Spinal cord (tissue), 10 donors: ENCODE data around the gene ABCC10. TPM values are rescaled to one million over a fixed set of nuclear protein-coding genes. Genes with fewer than 3 reads are reported as not detected.
"Not testable (repeated sequence)": the region's sequence is repeated elsewhere in the genome, so short reads cannot be mapped to it uniquely, and the experiment has no call there.

Source experiments
- DNase-seq, 6 donors: peaks; one replicate each; pipeline versions ENCODE4 v3.0.0 to v3.0.0-alpha.2; 2013 to 2015; ENCODE audit warnings: low spot score in 6 of 6, low read depth in 4 of 6
- H3K27ac ChIP-seq: one replicate; pipeline ENCODE4 v1.5.1; 2013; ENCODE audit warnings: low read depth, low read length, control low read depth
- H3K27me3 ChIP-seq: one replicate; pipeline ENCODE4 v1.6.1; 2013; ENCODE audit warnings: low read length; ENCODE audit not compliant: control insufficient read depth, insufficient read depth
- H3K36me3 ChIP-seq: one replicate; pipeline ENCODE4 v1.6.1; 2013; ENCODE audit warnings: low read length; ENCODE audit not compliant: control insufficient read depth, insufficient read depth
- H3K4me1 ChIP-seq: one replicate; pipeline ENCODE4 v1.6.1; 2013; ENCODE audit warnings: low read length; ENCODE audit not compliant: control insufficient read depth, insufficient read depth
- H3K4me3 ChIP-seq: one replicate; pipeline ENCODE4 v1.5.1; 2013; ENCODE audit warnings: low read depth, low read length, control low read depth
- H3K9me3 ChIP-seq: one replicate; pipeline ENCODE4 v1.6.1; 2013; ENCODE audit warnings: low read length; ENCODE audit not compliant: control insufficient read depth, insufficient read depth
- WGBS: methylation state at CpG from one replicate; pipeline ENCODE4 v1.1.5; 2013; ENCODE audit warnings: missing lambda C conversion rate; ENCODE audit not compliant: insufficient coverage; 5-methylcytosine and 5-hydroxymethylcytosine counted together
- polyA plus RNA-seq, 2 donors: library from polyadenylated mRNA; unstranded; fragments of 120-200 nt; gene quantifications; one replicate each; pipeline ENCODE4 v1.2.1, GENCODE V29; 2013; ENCODE audit not compliant: insufficient read length in 2 of 2
- total RNA-seq, 2 donors: library from RNA; depleted of rRNA in 1 of 2; stranded (reverse); fragments of 120-200 nt in 1 of 2; fragments of >200 nt in 1 of 2; gene quantifications; one replicate each; pipeline versions ENCODE4 v1.2.3 to v1.2.4, GENCODE V29; 2013 to 2014
- donor health status: healthy.

The ABCC10 gene
- total and polyA plus RNA-seq, 4 donors = 15.8 to 55.8 (median 30.6) TPM

DNA sequence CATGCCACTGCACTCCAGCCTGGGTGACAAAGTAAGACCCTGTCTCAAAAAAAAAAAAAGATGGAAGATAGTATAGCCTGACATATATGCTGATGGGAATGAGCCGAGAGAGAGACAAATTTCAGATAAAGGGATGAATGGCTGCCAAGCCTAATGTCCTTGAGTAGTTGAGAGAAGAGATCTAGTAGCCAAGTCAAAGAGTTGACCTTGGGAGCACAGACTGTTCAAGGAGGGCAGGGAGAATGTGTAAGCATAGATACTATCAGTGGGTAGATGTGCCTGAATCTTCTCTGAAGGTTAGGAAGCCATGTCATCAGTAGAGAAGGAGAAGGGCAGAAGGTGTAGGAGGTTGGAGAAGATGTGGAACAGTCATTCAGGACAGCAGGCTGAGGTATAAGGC is 20.0 kb upstream of the ABCC10 start:
- DNase-seq = no peak
- no peak overlapping the region for H3K4me3 ChIP-seq
- no peaks in the 10 kb centered on the region for H3K9me3 ChIP-seq
- no peak overlapping the region for H3K27ac ChIP-seq
- no peaks in the 10 kb centered on the region for H3K4me1 ChIP-seq
- H3K36me3 ChIP-seq = no peaks in the 10 kb centered on the region
- H3K27me3 ChIP-seq = no peaks in the 10 kb centered on the region
- 100% methylated on average over 1 of the region's 1 CpG for WGBS

DNA sequence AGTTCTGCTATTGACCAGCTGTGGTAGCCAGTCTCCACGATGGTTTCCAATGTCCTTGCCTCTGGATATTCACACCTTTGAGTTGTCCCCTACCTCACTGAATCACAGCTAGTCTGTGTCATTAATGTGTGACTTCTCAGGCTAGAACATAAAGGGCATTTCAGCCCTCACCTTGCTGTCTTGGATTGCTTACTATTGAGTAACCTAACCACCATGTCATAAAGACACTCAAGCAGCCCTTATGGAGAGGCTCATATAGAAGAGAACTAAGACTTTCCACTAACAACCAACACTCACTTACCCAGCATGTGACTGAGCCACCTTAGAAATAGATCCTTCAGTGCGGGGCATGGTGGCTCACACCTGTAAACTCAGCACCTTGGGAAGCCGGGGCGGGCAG is 19.1 kb upstream of the ABCC10 start:
- H3K36me3 ChIP-seq = no peaks in the 10 kb centered on the region
- 90% methylated on average over 4 of the region's 4 CpGs for WGBS
- DNase-seq = no peak
- H3K27ac ChIP-seq = no peak overlapping the region
- H3K27me3 ChIP-seq = no peaks in the 10 kb centered on the region
- no peaks in the 10 kb centered on the region for H3K9me3 ChIP-seq
- H3K4me3 ChIP-seq = no peak overlapping the region
- no peaks in the 10 kb centered on the region for H3K4me1 ChIP-seq

DNA sequence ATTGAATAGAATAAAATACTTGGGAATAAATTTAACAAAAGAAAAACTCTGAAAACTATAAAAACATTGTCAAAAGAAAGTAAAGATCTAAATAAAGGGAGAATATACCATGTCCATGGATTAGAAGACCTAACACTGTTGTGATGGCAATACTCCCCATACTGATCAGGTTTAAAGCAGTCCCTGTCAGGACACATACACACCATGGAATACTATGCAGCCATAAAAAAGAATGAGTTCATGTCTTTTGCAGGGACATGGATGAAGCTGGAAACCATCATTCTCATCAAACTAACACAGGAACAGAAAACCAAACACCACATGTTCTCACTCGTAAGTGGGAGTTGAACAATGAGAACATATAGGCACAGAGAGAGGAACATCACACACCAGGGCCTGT is 16.6 kb upstream of the ABCC10 start:
- not testable (repeated sequence) for H3K4me3 ChIP-seq, H3K36me3 ChIP-seq, H3K9me3 ChIP-seq, H3K27me3 ChIP-seq, H3K4me1 ChIP-seq, H3K27ac ChIP-seq, DNase-seq
- no CpG with 5 or more reads among the region's 1 CpG for WGBS

DNA sequence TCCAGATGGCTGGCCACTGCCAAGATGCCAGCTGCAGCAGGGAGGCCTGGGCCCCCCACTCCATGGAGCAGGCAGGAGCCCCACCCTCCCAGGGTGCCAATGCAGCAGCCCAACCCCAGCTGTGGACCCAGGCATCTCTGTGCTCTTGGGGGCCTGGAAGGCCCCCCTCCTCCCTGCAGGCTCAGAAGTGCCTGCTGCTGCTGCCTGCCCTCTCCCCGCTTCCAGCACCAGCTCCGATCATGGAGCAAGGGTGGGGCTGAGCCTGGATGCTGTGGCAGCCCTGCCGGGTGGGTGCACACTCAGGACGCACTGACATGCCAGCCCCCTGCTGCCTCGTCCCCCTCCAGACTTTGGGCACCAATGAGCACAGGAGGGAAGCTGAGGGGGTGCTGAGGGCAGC is 14.8 kb upstream of the ABCC10 start:
- WGBS = 88% methylated on average over 5 of the region's 5 CpGs
- no peak overlapping the region for H3K27ac ChIP-seq

DNA sequence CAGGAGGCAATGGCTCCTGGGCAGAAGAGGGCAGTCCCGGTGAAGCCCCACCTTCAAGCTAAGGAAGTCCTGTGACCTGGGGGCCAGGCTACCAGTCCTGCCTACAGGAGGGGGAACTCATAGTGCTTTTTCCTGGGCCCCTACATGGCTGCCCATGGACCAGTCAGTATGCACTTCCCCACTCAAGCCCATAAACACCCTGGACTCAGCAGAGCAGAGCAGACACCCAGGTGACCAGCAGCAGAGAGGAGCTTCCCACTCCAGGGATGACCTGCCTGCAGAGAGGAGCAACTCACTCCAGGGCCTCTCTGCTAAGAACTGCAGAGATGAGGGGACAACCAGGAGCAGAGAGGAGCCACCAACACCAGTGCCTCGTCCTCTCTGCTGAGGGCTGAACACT is 14.3 kb upstream of the ABCC10 start:
- H3K27me3 ChIP-seq = no peaks in the 10 kb centered on the region
- H3K4me1 ChIP-seq = no peaks in the 10 kb centered on the region
- no peak overlapping the region for H3K4me3 ChIP-seq
- no peaks in the 10 kb centered on the region for H3K9me3 ChIP-seq
- DNase-seq = no peak
- no peaks in the 10 kb centered on the region for H3K36me3 ChIP-seq
- no peak overlapping the region for H3K27ac ChIP-seq
- WGBS = 94% methylated on average over 2 of the region's 2 CpGs

More for the DNA sequence above, 14.8 kb upstream of the ABCC10 start:
- Histone ChIP-seq H3K4me3 (no peak overlapping the region), H3K27me3 (no peaks in the 10 kb centered on the region), H3K9me3 (no peaks in the 10 kb centered on the region), H3K36me3 (no peaks in the 10 kb centered on the region), H3K4me1 (no peaks in the 10 kb centered on the region)
- DNase-seq = no peak

DNA sequence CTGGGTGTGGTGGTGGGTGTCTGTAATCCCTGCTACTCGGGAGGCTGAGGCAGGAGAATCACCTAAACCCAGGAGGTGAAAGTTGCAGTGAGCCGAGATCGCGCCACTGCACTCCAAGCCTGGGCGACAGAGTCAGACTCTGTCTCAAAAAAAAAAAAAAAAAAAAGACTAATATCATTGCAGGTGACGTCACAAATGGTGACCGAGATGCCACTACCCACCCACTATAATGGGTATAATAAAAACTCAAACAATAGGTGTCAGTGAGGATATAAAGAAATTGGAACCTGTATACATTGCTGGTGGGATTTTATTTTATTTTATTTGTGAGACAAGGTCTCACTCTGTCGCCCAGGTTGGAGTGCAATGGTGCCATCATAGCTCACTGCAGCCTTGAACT is 12.1 kb upstream of the ABCC10 start:
- not testable (repeated sequence) for DNase-seq
- no CpG with 5 or more reads among the region's 8 CpGs for WGBS

DNA sequence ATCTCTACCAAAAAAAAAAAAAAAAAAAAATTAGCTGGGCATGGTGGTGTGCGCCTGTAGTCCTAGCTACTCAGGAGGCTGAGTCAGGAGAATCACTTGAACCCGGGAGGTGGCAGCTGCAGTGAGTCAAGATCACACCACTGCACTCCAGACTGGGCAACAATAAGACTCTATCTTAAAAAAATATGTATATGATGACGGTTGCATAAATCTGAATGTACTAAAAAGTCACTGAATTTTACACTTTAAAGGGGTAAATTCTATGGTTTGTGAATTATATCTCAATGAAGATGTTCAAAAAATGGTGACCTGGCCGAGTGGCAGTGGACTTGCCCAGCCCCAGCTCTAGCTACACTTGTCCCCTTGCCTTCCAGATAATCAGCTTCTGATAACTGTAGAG is 10.4 kb upstream of the ABCC10 start:
- no peaks in the 10 kb centered on the region for H3K4me1 ChIP-seq
- no peaks in the 10 kb centered on the region for H3K36me3 ChIP-seq
- no peaks in the 10 kb centered on the region for H3K27me3 ChIP-seq
- no peaks in the 10 kb centered on the region for H3K9me3 ChIP-seq
- no peak for DNase-seq
- no peak overlapping the region for H3K4me3 ChIP-seq
- no peak overlapping the region for H3K27ac ChIP-seq
- 43% methylated on average over 1 of the region's 4 CpGs for WGBS

More for the DNA sequence above, 12.1 kb upstream of the ABCC10 start:
- not testable (repeated sequence) for H3K9me3 ChIP-seq, H3K36me3 ChIP-seq, H3K4me1 ChIP-seq, H3K27me3 ChIP-seq, H3K4me3 ChIP-seq, H3K27ac ChIP-seq

DNA sequence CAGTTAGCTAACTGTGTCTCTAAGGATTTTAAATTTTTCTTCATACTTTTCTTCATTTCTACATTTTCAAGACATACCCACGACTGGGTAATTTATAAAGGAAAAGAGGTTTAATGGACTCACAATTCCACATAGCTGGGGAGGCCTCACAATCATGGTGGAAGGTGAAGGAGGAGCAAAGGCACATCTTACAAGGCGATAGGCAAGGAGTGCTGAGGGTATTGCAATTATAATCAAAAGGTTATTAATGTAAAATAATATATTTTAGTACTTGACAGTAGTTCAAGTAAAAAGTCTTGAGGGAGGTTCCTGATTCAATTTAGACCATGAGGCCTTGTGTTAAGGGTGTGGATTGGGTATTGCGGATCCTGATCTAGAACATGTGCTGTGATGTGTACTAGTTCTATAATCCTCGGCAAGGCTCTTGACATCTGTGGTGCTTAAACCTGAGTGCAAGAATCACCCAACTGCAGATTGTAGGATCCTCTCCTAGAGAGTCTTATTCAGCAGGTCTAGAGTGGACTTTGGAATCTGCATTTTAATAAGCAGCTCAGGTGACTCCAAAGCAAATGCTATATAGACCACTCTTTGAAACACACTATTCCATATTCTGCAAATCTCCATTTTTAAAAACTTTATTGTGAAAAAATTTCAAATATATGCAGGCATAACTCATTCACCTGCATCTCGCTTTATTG is 7.2 kb upstream of the ABCC10 start:
- no peak for DNase-seq
- no peaks in the 10 kb centered on the region for H3K4me1 ChIP-seq
- WGBS = 93% methylated on average over 3 of the region's 5 CpGs
- no peaks in the 10 kb centered on the region for H3K9me3 ChIP-seq
- H3K27ac ChIP-seq = no peak overlapping the region
- H3K36me3 ChIP-seq = no peaks in the 10 kb centered on the region
- no peak overlapping the region for H3K4me3 ChIP-seq
- H3K27me3 ChIP-seq = no peaks in the 10 kb centered on the region

DNA sequence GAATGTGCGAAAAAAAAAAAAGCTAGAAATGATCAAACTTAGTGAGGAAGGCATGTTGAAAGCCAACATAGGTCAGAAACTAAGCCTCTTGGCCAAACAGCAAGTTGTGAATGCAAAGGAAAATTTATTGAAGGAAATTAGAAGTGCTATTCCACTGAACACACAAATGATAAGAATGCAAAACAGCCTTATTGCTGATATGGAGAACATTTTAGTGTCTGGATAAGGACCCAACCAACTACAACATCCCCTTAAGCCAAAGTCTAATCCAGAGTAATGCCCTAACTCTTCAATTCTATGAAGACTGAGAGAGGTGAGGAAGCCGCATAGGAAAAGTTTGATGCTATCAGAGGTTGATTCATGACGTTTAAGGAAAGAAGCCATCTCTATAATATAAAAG is 5.5 kb upstream of the ABCC10 start:
- H3K27ac ChIP-seq = no peak overlapping the region
- DNase-seq = no peak
- no peaks in the 10 kb centered on the region for H3K36me3 ChIP-seq
- H3K4me1 ChIP-seq = peaks cover 3% of the 10 kb centered on the region
- no peaks in the 10 kb centered on the region for H3K27me3 ChIP-seq
- H3K4me3 ChIP-seq = no peak overlapping the region
- WGBS = 100% methylated on average over 1 of the region's 3 CpGs
- no peaks in the 10 kb centered on the region for H3K9me3 ChIP-seq

DNA sequence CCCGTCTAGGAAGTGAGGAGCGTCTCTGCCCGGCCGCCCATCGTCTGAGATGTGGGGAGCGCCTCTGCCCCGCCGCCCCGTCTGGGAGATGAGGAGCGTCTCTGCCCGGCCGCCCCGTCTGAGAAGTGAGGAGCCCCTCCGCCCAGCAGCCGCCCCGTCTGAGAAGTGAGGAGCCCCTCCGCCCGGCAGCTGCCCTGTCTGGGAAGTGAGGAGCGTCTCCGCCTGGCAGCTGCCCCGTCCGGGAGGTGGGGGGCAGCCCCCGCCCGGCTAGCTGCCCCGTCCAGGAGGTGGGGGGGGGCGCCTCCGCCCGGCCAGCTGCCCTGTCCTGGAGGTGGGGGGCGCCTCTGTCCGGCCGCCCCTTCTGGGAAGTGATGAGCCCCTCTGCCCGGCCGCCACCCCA is 2.3 kb upstream of the ABCC10 start:
- not testable (repeated sequence) for DNase-seq, H3K27me3 ChIP-seq, H3K36me3 ChIP-seq, H3K9me3 ChIP-seq, H3K27ac ChIP-seq, H3K4me3 ChIP-seq
- peaks cover 28% of the 10 kb centered on the region for H3K4me1 ChIP-seq
- no CpG with 5 or more reads among the region's 33 CpGs for WGBS
